NCI-H82 treated with DMSO at 0.1 percent for 48 hours (cell line): ENCODE measurements around the gene ABCA6.
"Not testable (repeated sequence)": the region's sequence is repeated elsewhere in the genome, so short reads cannot be mapped to it uniquely, and the experiment has no call there.

ENCODE experiments used
- DNase-seq: peaks from one replicate; lab custom pipeline; 2025; ENCODE audit not compliant: unreplicated experiment; lab: John Stamatoyannopoulos, UW

ABCA6 gene

GRCh38 chr17:69073392-69073791, 68.3 kb downstream of the ABCA6 start:
- DNase-seq, result not testable (repeated sequence)

GRCh38 chr17:69072803-69073256, 68.9 kb downstream of the ABCA6 start:
- not testable (repeated sequence) for DNase-seq

- DNase-seq, result not testable (repeated sequence)
Measured at GRCh38 chr17:69071233-69071586, 70.5 kb downstream of the ABCA6 start.

GRCh38 chr17:69070378-69071232, 71.1 kb downstream of the ABCA6 start:
- not testable (repeated sequence) for DNase-seq

- no peak for DNase-seq
Measured at GRCh38 chr17:69069226-69069750, 72.4 kb downstream of the ABCA6 start.

- DNase-seq, result no peak
Measured at GRCh38 chr17:69067274-69068047, 74.2 kb downstream of the ABCA6 start.

- no peak for DNase-seq
Measured at GRCh38 chr17:69066482-69066881, 75.2 kb downstream of the ABCA6 start.

GRCh38 chr17:69065113-69065512, 76.6 kb downstream of the ABCA6 start:
- DNase-seq, result no peak

- no peak for DNase-seq
Measured at GRCh38 chr17:69064476-69064875, 77.2 kb downstream of the ABCA6 start.

- no peak for DNase-seq
Measured at GRCh38 chr17:69064001-69064400, 77.7 kb downstream of the ABCA6 start.

- no peak for DNase-seq
Measured at GRCh38 chr17:69062860-69063581, 78.7 kb downstream of the ABCA6 start.

- DNase-seq, result no peak
Measured at GRCh38 chr17:69061721-69062556, 79.8 kb downstream of the ABCA6 start.

GRCh38 chr17:69060822-69061221, 80.9 kb downstream of the ABCA6 start, which contains the start of gene ABCA9:
TSS of gene ABCA9 (minus strand) at chr17:69060927. CDS start at chr17:69051126, 9,801 bp downstream.
- DNase-seq, result no peak

- no peak for DNase-seq
Measured at GRCh38 chr17:69059458-69060175, 82.1 kb downstream of the ABCA6 start.

GRCh38 chr17:69058165-69058564, 83.5 kb downstream of the ABCA6 start:
- no peak for DNase-seq

- no peak for DNase-seq
Measured at GRCh38 chr17:69057280-69057679, 84.4 kb downstream of the ABCA6 start.

- DNase-seq, result no peak
Measured at GRCh38 chr17:69056179-69056823, 85.4 kb downstream of the ABCA6 start.

- DNase-seq, result no peak
Measured at GRCh38 chr17:69055334-69055733, 86.4 kb downstream of the ABCA6 start.
